Amniotic epithelial cell (primary cell): ENCODE data around the gene PSG4.
"Not testable (repeated sequence)": the region's sequence is repeated elsewhere in the genome, so short reads cannot be mapped to it uniquely, and the experiment has no call there.

ENCODE experiments used
- DNase-seq: peaks from one replicate; pipeline ENCODE4 v3.0.0-alpha.2; 2010; ENCODE audit warnings: low read depth

PSG4 gene

GRCh38 chr19:43205471-43206105 lies at the start of gene PSG4:
Gene PSG4 (minus strand): TSS chr19:43205638. CDS start chr19:43205536, 102 bp downstream.
- not testable (repeated sequence) for DNase-seq

DNA sequence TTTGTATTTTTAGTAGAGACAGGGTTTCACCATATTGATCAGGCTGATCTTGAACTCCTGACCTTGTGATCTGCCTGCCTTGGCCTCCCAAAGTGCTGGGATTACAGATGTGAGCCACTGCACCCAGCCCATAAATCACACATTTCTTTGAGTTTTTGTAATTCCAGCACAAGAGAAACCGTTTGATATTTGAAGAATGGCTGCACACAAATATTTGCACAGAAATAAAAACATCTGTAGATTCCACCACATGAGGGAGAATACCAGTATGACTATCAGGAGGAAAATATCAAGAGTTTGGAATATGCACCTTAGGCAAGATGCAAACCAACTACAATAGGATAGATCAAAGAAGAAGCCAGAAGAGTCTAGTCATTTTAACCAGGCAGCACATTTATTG lies 46.0 kb upstream of the PSG4 start:
- not testable (repeated sequence) for DNase-seq

- DNase-seq, result not testable (repeated sequence)
Measured at GRCh38 chr19:43250296-43250695, 44.9 kb upstream of the PSG4 start.

DNA sequence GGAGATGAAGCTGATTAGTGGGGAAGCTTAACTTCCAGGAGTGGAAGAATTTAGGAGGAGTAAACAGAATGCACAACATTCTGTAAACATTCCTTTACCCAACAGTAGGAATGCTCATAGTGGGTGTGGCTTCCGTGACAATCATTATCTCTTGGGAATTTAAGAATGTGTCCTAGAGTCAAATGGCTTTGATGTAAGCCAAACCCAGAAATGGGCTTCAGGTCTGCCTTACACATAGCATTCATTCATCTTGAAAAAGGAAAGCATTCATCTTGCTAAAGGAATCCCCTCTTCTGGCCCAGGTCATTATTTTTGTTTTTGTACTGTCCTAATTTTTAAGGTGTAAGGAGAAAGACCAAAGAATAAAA lies 43.2 kb upstream of the PSG4 start:
- DNase-seq, result not testable (repeated sequence)

DNA sequence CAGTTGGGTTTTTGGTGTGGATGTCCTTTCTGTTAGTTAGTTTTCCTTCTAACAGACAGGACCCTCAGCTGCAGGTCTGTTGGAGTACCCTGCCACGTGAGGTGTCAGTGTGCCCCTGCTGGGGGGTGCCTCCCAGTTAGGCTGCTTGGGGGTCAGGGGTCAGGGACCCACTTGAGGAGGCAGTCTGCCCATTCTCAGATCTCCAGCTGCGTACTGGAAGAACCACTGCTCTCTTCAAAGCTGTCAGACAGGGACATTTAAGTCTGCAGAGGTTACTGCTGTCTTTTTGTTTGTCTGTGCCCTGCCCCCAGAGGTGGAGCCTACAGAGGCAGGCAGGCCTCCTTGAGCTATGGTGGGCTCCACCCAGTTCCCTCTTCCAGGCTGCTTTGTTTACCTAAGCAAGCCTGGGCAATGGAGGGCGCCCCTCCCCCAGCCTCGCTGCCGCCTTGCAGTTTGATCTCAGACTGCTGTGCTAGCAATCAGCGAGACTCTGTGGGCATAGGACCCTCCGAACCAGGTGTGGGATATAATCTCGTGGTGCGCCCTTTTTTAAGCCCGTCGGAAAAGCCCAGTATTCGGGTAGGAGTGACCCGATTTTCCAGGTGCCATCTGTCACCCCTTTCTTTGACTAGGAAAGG lies 41.9 kb upstream of the PSG4 start:
- DNase-seq, result not testable (repeated sequence)

- DNase-seq, result not testable (repeated sequence)
Measured at GRCh38 chr19:43245848-43246247, 40.4 kb upstream of the PSG4 start.

DNA sequence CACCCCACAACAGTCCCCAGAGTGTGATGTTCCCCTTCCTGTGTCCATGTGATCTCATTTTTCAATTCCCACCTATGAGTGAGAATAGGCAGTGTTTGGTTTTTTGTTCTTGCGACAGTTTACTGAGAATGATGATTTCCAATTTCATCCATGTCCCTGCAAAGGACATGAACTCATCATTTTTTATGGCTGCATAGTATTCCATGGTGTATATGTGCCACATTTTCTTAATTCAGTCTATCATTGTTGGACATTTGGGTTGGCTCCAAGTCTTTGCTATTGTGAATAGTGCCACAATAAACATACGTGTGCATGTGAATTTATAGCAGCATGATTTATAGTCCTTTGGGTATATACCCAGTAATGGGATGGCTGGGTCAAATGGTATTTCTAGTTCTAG lies 36.8 kb upstream of the PSG4 start:
- DNase-seq, result not testable (repeated sequence)

DNA sequence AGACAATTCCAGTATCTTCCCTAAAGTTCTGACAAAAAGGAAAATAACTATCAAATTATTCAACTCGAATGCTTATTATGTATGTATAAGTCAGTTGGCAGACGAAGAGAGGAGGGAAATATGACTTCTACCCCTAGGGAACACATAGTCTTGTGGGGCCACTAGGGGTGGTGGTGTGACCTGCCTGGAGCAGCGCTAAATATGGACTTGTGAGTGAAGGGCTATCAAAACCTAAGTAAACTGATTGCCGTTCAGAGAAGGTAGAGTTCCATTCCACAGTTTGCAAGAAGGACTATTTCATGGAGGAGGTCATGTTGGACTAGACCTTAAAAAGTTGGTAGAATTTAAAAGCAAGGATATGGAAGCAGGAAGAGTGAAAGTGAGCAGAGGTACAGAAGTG lies 32.8 kb upstream of the PSG4 start:
- not testable (repeated sequence) for DNase-seq

DNA sequence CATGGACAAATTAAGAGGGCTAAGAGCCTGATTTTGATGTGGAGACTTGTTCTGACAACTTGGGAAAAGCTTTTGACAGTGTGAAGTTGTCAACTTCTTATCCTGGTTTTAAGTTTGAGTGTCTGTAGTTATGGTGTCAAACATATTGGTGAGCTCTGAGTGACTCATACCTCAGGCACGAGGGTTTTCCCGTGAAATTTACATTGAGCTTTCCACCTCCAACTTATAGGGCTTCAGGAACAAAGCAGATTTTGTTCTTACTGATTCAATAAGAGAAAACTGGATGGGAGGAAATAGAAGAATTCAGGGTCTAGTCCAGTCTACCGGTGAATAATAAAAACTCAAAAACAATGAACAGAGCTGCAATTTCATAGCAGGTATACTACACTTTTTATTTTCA lies 30.2 kb upstream of the PSG4 start:
- not testable (repeated sequence) for DNase-seq

DNA sequence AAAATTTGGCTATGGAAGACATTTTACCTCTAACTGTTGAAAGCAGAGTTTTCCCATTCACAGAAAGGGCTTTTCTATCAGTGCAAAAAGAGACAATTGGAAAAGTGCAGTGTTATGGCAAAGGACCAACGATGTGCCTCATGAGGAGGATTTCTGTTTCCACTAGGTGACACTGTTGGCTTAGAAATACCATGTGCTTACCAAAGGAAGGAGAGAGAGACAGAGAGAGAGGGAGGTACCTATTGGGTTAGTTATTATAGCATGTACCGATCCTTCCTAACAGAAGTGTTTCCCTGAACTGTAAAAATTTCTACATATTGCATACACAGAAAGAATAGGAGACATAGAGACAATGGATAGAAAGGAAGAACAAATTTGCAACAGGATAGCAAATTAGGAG lies 23.9 kb upstream of the PSG4 start:
- no peak for DNase-seq

GRCh38 chr19:43228730-43229129 lies 23.3 kb upstream of the PSG4 start:
- DNase-seq, result peak; percentile 13

DNA sequence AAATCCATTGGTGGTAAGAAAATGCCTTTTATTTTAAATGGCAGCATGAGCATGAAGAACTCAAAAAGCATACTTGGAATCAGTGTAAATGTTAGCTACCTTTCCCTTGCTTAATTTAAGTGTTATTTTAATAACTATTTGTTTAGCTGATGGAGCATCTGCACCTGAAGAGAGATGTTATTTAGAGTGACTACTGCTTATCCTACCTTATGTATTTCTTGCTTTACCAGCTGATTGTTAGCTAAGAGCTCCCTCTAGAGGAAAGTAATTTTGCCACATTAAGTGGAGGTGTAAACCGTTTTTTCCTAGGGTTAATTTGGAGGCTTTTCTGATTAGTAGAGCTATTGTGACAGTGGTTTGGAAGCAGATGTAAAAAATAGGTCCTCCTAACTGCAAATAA lies 21.5 kb upstream of the PSG4 start:
- DNase-seq, result not testable (repeated sequence)

DNA sequence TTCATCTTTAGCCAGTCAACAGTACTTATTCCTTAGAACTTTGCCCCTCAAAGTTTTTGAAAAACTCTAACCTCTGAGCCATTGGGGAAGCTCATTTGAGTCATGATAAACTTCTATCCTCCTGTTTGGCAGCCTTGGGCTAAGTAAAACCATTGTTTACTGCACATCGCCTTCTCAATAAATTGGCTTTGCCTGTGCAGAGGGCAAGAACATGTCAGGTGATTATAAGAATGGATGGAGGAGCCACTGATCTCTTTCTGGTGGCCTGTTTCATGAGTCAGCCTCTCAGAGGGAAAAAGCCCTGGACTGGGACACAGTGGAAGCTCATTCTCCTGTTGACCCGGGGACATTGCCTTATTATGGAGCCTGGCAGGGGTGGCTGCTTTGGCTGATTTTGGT lies 19.4 kb upstream of the PSG4 start:
- no peak for DNase-seq

DNA sequence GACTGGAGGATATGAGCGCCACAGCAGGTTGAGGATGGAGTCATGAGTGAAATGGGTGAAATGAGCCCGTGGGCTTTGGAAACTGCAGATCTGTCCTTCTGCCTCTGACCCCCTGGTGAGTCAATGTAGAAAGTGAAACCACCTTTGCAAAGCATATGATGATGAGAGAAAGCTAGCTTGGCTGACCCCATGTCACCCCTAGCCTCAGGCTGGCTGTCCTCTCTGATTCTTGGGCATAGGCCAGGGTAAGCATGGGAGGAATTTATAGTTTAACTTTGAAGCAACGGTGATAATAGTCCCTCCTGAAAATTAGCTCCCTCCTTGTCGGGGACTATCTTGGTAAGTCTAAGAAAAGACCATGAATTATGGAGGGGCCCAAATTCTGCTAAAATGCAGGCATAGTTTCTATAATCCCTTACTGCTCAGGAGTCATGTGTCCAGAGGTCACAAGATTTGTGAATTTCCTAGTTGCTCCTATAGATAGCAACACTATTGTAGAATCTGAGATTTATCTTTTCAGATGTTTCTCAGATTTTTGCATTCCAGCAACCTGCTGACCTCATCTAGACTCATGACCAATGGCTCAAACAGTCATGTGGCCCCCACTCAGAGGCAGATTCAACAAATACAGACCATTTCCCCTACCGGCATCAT lies 18.9 kb upstream of the PSG4 start:
- DNase-seq, result not testable (repeated sequence)

GRCh38 chr19:43221891-43222290 lies 16.5 kb upstream of the PSG4 start:
- not testable (repeated sequence) for DNase-seq

GRCh38 chr19:43219136-43219535 lies 13.7 kb upstream of the PSG4 start:
- not testable (repeated sequence) for DNase-seq

- not testable (repeated sequence) for DNase-seq
Measured at GRCh38 chr19:43215881-43216280, 10.4 kb upstream of the PSG4 start.

DNA sequence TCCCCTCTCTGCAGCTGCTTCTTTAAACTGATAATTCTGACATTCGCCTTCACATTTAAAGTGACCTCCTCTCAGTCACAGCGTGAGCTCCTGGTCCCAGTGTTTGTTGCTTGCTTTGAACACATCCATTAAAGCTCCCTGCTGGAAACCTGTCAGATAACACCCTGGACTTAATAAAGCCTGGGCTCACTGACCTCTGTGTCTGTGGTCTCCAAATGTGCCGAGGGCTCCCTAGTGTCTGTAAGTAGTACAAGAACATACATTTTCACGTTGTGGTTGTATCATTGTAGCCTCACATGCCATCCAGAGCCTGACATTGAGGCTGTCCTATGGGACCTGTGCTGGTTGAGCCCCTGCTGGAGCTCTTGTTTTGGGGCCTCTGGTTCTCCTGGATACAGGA lies 2.6 kb upstream of the PSG4 start:
- DNase-seq, result no peak

GRCh38 chr19:43207174-43207573 lies 1.7 kb upstream of the PSG4 start:
- DNase-seq, result not testable (repeated sequence)

DNA sequence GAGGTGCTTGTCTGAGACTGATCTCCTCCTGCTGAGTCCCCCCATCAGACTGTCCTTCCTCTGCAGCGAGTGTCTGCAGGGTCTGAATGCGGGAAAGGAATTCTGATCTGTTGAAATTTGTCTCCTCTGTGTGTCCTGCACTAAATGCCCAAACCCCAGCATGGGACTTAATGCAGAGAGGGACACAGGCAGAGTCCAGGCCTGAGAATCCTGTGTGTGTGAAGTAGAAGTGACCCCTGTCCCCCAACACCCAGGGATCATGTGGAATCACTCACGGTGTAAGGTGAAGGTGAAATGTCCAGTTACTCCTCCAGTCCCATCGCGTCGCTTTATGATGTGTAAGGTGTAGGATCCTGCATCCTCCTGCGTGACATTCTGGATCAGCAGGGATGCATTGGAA lies 1.8 kb downstream of the PSG4 start:
- not testable (repeated sequence) for DNase-seq

GRCh38 chr19:43201891-43202290 lies 3.5 kb downstream of the PSG4 start:
- DNase-seq, result not testable (repeated sequence)

GRCh38 chr19:43201337-43201801 lies 4.1 kb downstream of the PSG4 start:
- peak; percentile 42 for DNase-seq
